Hepatocyte (in vitro differentiated cells): ENCODE data around the gene TPCN2.

ENCODE experiments used
- CTCF ChIP-seq: fragments of 200-600 bp; sonication (generic); IDR thresholded peaks from 2 replicates; pipeline ENCODE4 v1.5.1; 2016; ENCODE audit warnings: antibody characterized with exemption, mild to moderate bottlenecking; ENCODE audit not compliant: poor library complexity
- EZH2 ChIP-seq: fragments of 200-600 bp; sonication (generic); IDR thresholded peaks from 2 replicates; pipeline ENCODE4 v1.6.1; 2016; ENCODE audit warnings: antibody characterized with exemption, mild to moderate bottlenecking, borderline replicate concordance
- EZH2phosphoT487 ChIP-seq: fragments of 200-600 bp; sonication (generic); IDR thresholded peaks from one replicate; pipeline ENCODE4 v1.6.1; 2018; ENCODE audit warnings: antibody characterized with exemption, mild to moderate bottlenecking, low read depth, moderate library complexity; ENCODE audit not compliant: unreplicated experiment, severe bottlenecking

DNA sequence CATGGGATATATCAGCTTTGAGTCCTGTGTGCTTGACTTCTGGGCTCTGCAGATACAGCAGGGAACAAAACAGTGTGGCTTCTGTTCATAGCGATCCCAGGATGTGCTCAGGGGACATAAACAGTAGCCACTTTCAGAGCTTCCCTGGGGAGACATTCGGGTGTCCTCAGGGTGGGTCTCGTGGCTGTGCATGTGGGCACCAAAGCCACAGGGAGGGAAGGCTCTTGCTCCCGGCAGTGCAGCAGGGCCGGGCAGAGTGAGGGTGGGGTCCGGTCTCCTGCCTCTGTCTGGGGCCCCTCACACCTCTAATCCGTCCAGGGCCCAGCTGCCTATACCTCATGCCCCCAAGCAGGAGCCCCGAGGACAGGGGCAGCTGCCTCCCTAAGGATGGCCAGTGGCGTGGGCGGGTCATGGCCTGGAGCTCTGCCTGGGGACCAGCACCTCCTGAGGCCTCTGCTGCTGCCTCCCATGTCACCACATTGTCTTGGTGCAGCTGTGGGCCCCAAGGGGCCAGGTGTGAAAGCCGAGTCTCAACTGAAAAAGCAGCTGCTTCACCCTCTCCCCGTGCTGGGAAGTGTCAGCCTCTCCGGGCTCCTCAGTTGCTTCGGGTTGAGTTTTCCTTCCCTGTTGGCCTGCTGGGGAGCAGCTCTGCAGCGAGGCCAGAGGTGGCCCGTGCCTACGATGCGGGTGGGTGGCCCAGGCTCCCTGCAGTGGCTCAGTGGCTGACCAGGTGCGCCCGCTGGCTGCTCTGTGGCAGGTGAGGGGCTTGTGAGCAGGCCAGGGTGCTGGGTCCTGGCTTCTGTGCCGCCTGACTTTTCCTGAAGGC, 3.8 kb downstream of the TPCN2 start:
- no peak for TF ChIP-seq CTCF
- no peak for TF ChIP-seq EZH2phosphoT487
- TF ChIP-seq EZH2 = no peak
